ENCODE measurements around the gene POMT1.

The POMT1 gene

GRCh38 chr9:131557855-131558548 lies 55.3 kb downstream of the POMT1 start:
- Histone ChIP-seq H3K27ac (ENCODE audit: low read depth, low read length, poor library complexity, severe bottlenecking) (no peak overlapping the region), H3K4me3 (ENCODE audit: low read depth, low read length, poor library complexity, severe bottlenecking) (no peak overlapping the region), H3K4me1 (ENCODE audit: insufficient read depth, low read length, severe bottlenecking) (no peaks in the 10 kb centered on the region), H3K9me3 (ENCODE audit: low read length) (no peaks in the 10 kb centered on the region), H3K9me2 (ENCODE audit: low read depth, low read length) (no peaks in the 10 kb centered on the region), H4K20me1 (ENCODE audit: insufficient read depth, low read length) (no peaks in the 10 kb centered on the region), H3K36me3 (ENCODE audit: insufficient read depth, low read length) (no peaks in the 10 kb centered on the region), H3F3A (ENCODE audit: insufficient read depth, low read length) (no peaks in the 10 kb centered on the region), H3K79me2 (ENCODE audit: insufficient read depth, low read length) (no peaks in the 10 kb centered on the region), H2AFZ (ENCODE audit: low read length) (no peak overlapping the region), H3K27me3 (ENCODE audit: insufficient read depth, low read length) (no peaks in the 10 kb centered on the region), H3K4me2 (ENCODE audit: low read length) (no peak overlapping the region), H3K9ac (ENCODE audit: low read length) (no peak overlapping the region)
- no peak for TF ChIP-seq EZH2 (IDR thresholded peaks at IDR 0.05; ENCODE audit: borderline replicate concordance, low read length)

GRCh38 chr9:131559421-131560000 lies 56.8 kb downstream of the POMT1 start:
- Histone ChIP-seq H3K36me3 (ENCODE audit: insufficient read depth, low read length) (no peaks in the 10 kb centered on the region), H3K9ac (ENCODE audit: low read length) (no peak overlapping the region), H3K9me2 (ENCODE audit: low read depth, low read length) (no peaks in the 10 kb centered on the region), H3K4me1 (ENCODE audit: insufficient read depth, low read length, severe bottlenecking) (no peaks in the 10 kb centered on the region), H3K27ac (ENCODE audit: low read depth, low read length, poor library complexity, severe bottlenecking) (no peak overlapping the region), H3K4me2 (ENCODE audit: low read length) (no peak overlapping the region), H4K20me1 (ENCODE audit: insufficient read depth, low read length) (no peaks in the 10 kb centered on the region), H3F3A (ENCODE audit: insufficient read depth, low read length) (no peaks in the 10 kb centered on the region), H3K27me3 (ENCODE audit: insufficient read depth, low read length) (no peaks in the 10 kb centered on the region), H3K79me2 (ENCODE audit: insufficient read depth, low read length) (no peaks in the 10 kb centered on the region), H3K9me3 (ENCODE audit: low read length) (no peaks in the 10 kb centered on the region), H2AFZ (ENCODE audit: low read length) (no peak overlapping the region), H3K4me3 (ENCODE audit: low read depth, low read length, poor library complexity, severe bottlenecking) (no peak overlapping the region)
- TF ChIP-seq EZH2 (IDR thresholded peaks at IDR 0.05; ENCODE audit: borderline replicate concordance, low read length): no peak
- no peak for TF ChIP-seq CTCF (IDR thresholded peaks at IDR 0.05; ENCODE audit: low read length)

- Histone ChIP-seq H2AFZ (ENCODE audit: low read length) (no peak overlapping the region), H3K27ac (ENCODE audit: low read depth, low read length, poor library complexity, severe bottlenecking) (no peak overlapping the region), H3K9me3 (ENCODE audit: low read length) (no peaks in the 10 kb centered on the region), H3K36me3 (ENCODE audit: insufficient read depth, low read length) (no peaks in the 10 kb centered on the region), H3K4me3 (ENCODE audit: low read depth, low read length, poor library complexity, severe bottlenecking) (no peak overlapping the region), H3F3A (ENCODE audit: insufficient read depth, low read length) (no peaks in the 10 kb centered on the region), H3K9ac (ENCODE audit: low read length) (no peak overlapping the region), H4K20me1 (ENCODE audit: insufficient read depth, low read length) (no peaks in the 10 kb centered on the region), H3K27me3 (ENCODE audit: insufficient read depth, low read length) (no peaks in the 10 kb centered on the region), H3K4me2 (ENCODE audit: low read length) (no peak overlapping the region), H3K79me2 (ENCODE audit: insufficient read depth, low read length) (no peaks in the 10 kb centered on the region), H3K4me1 (ENCODE audit: insufficient read depth, low read length, severe bottlenecking) (no peaks in the 10 kb centered on the region), H3K9me2 (ENCODE audit: low read depth, low read length) (no peaks in the 10 kb centered on the region)
- TF ChIP-seq CTCF (IDR thresholded peaks at IDR 0.05; ENCODE audit: low read length): no peak
- TF ChIP-seq EZH2 (IDR thresholded peaks at IDR 0.05; ENCODE audit: borderline replicate concordance, low read length): no peak
Measured at GRCh38 chr9:131562032-131562959, 59.6 kb downstream of the POMT1 start.

All from OCI-LY1 (cell line).